Natural killer cell treated with Interleukin-12 subunit alpha and Interleukin-12 subunit beta and Interleukin-15 and Interleukin-18, amount 100 ng/mL, for 72 hours (primary cell): ENCODE measurements around the gene LYAR. TPM values are rescaled to one million over a fixed set of nuclear protein-coding genes. Genes with fewer than 3 reads are reported as not detected.
"Not testable (repeated sequence)": the region's sequence is repeated elsewhere in the genome, so short reads cannot be mapped to it uniquely, and the experiment has no call there.

Source experiments
- ATAC-seq, 2 donors: fragments of 150-1000 bp; cut with Tn5 transposase in 1 of 2; sonication (Bioruptor Pico), chemical (Tn5 transposase) in 1 of 2; 2 replicates each; pipeline ENCODE4 v1.10.0; 2021
- DNase-seq: peaks from one replicate; pipeline ENCODE4 v3.0.0; 2022; ENCODE audit warnings: low spot score
- H3K27ac Mint-ChIP-seq, 2 donors: 1 replicate in 1 of 2; 2 replicates in 1 of 2; pipeline ENCODE4 v1.8.0; 2022; ENCODE audit warnings: mixed read lengths in 2 of 2, mild to moderate bottlenecking in 1 of 2, moderate library complexity in 1 of 2
- H3K27me3 Mint-ChIP-seq, 2 donors: 1 replicate in 1 of 2; 2 replicates in 1 of 2; pipeline ENCODE4 v1.8.0; 2022; ENCODE audit warnings: mixed read lengths in 2 of 2
- H3K36me3 Mint-ChIP-seq: one replicate; pipeline ENCODE4 v1.8.0; 2022; ENCODE audit warnings: mixed read lengths
- H3K4me1 Mint-ChIP-seq, 2 donors: 1 replicate in 1 of 2; 2 replicates in 1 of 2; pipeline ENCODE4 v1.8.0; 2022; ENCODE audit warnings: low read depth in 2 of 2, mixed read lengths in 2 of 2, mild to moderate bottlenecking in 1 of 2
- H3K4me3 Mint-ChIP-seq: one replicate; pipeline ENCODE4 v1.8.0; 2022; ENCODE audit warnings: mixed read lengths
- H3K9me3 Mint-ChIP-seq: 2 replicates; pipeline ENCODE4 v1.8.0; 2022; ENCODE audit warnings: mixed read lengths
- total RNA-seq, 2 donors: library from RNA; stranded (reverse); gene quantifications; one replicate each; pipeline ENCODE4 v1.2.3, GENCODE V29; 2022

Gene LYAR
- total RNA-seq, 2 donors from 2014 or later, result 39.1 to 59.7 TPM

GRCh38 chr4:4239551-4239950 is 50.4 kb downstream of the LYAR start:
- H3K27ac Mint-ChIP-seq, result peak overlapping the region in 1 of 2 donors; percentile 13
- H3K9me3 Mint-ChIP-seq, H3K27me3 Mint-ChIP-seq, H3K4me1 Mint-ChIP-seq, DNase-seq, ATAC-seq, H3K4me3 Mint-ChIP-seq: not testable (repeated sequence)
- peaks cover 16% of the 10 kb centered on the region for H3K36me3 Mint-ChIP-seq

- Mint-ChIP-seq H3K36me3 (peaks cover 7% of the 10 kb centered on the region), H3K27me3 (peaks cover 4 to 7% of the 10 kb centered on the region in 2 donors), H3K4me1 (no peaks in the 10 kb centered on the region), H3K4me3 (no peak overlapping the region), H3K9me3 (peaks cover 5% of the 10 kb centered on the region), H3K27ac (no peak overlapping the region)
- ATAC-seq (no peak), DNase-seq (no peak)
Measured at GRCh38 chr4:4233610-4234009, 56.3 kb downstream of the LYAR start.

GRCh38 chr4:4228356-4228668 is 61.6 kb downstream of the LYAR start:
- no peak for ATAC-seq
- no peaks in the 10 kb centered on the region for H3K9me3 Mint-ChIP-seq
- no peak overlapping the region for H3K27ac Mint-ChIP-seq
- H3K27me3 Mint-ChIP-seq, result peaks cover 38 to 52% of the 10 kb centered on the region in 2 donors
- peaks cover 4 to 12% of the 10 kb centered on the region in 2 donors for H3K4me1 Mint-ChIP-seq
- no peak for DNase-seq
- peaks cover 4% of the 10 kb centered on the region for H3K36me3 Mint-ChIP-seq
- H3K4me3 Mint-ChIP-seq, result no peak overlapping the region

GRCh38 chr4:4227510-4228355 is 62.2 kb downstream of the LYAR start:
- Mint-ChIP-seq H3K4me3 (no peak overlapping the region), H3K4me1 (peaks cover 4 to 12% of the 10 kb centered on the region in 2 donors), H3K27me3 (peaks cover 42 to 58% of the 10 kb centered on the region in 2 donors), H3K9me3 (no peaks in the 10 kb centered on the region), H3K36me3 (peaks cover 4% of the 10 kb centered on the region), H3K27ac (no peak overlapping the region)
- DNase-seq, result no peak
- no peak for ATAC-seq

GRCh38 chr4:4226606-4227438 is 63.1 kb downstream of the LYAR start, which contains the start of gene OTOP1:
TSS of gene OTOP1 (minus strand) at chr4:4226929. CDS start at chr4:4226864, 65 bp downstream.
- DNase-seq (no peak), ATAC-seq (no peak)
- H3K4me1 Mint-ChIP-seq, result peaks cover 4 to 12% of the 10 kb centered on the region in 2 donors
- H3K27ac Mint-ChIP-seq, result no peak within 1 kb of the TSS
- H3K27me3 Mint-ChIP-seq, result peaks cover 42 to 63% of the 10 kb centered on the region in 2 donors
- no peaks in the 10 kb centered on the region for H3K9me3 Mint-ChIP-seq
- peaks cover 4% of the 10 kb centered on the region for H3K36me3 Mint-ChIP-seq
- H3K4me3 Mint-ChIP-seq, result peak within 1 kb of the TSS; percentile 26

- Mint-ChIP-seq H3K36me3 (peaks cover 4% of the 10 kb centered on the region), H3K27ac (no peak overlapping the region), H3K4me3 (peak overlapping the region; percentile 26), H3K9me3 (no peaks in the 10 kb centered on the region), H3K27me3 (peaks cover 43 to 67% of the 10 kb centered on the region in 2 donors), H3K4me1 (peaks cover 4 to 12% of the 10 kb centered on the region in 2 donors)
- ATAC-seq (no peak), DNase-seq (no peak)
Measured at GRCh38 chr4:4225915-4226605, 63.9 kb downstream of the LYAR start.

Other genes with a start within 250 kb of the LYAR start
- not detected for gene OTOP1, start 63.2 kb downstream of the LYAR start, total RNA-seq
- gene TMEM128, start 41.9 kb downstream of the LYAR start, total RNA-seq, result 10 to 100 TPM; 15.0 to 21.2 TPM
- 1 to 10 TPM; 8.4 to 8.7 TPM for gene ZBTB49, start 97 bp upstream of the LYAR start, total RNA-seq
- under 1 TPM in 1 of 2 donors, not detected in 1; 0.38 TPM for gene NSG1, start 96.9 kb upstream of the LYAR start, total RNA-seq